Liver (tissue), 9 donors: ENCODE data around the gene KDM4C. TPM values are rescaled to one million over a fixed set of nuclear protein-coding genes. Genes with fewer than 3 reads are reported as not detected.

Source experiments
- DNase-seq: peaks from one replicate; pipeline ENCODE4 v3.0.0-alpha.2; 2017; ENCODE audit warnings: low spot score
- H3K27ac ChIP-seq, 2 donors: one replicate each; pipeline ENCODE4 v1.7.0; 2013; ENCODE audit warnings: inconsistent platforms in 2 of 2, low read length in 2 of 2, control low read depth in 1 of 2, low read depth in 1 of 2, mild to moderate bottlenecking in 1 of 2
- H3K27me3 ChIP-seq, 4 donors: one replicate each; pipeline versions ENCODE4 v1.6.1 to v1.7.0; 2013; ENCODE audit warnings: low read length in 3 of 4, inconsistent platforms in 1 of 4, mild to moderate bottlenecking in 1 of 4, moderate library complexity in 1 of 4; ENCODE audit not compliant: control insufficient read depth in 4 of 4, insufficient read depth in 4 of 4
- H3K36me3 ChIP-seq, 4 donors: one replicate each; pipeline versions ENCODE4 v1.6.1 to v1.7.0; 2013; ENCODE audit warnings: low read length in 3 of 4, mild to moderate bottlenecking in 3 of 4, low read depth in 1 of 4, moderate library complexity in 1 of 4; ENCODE audit not compliant: control insufficient read depth in 4 of 4, insufficient read depth in 3 of 4
- H3K4me1 ChIP-seq, 4 donors: one replicate each; pipeline versions ENCODE4 v1.6.1 to v1.7.0; 2013; ENCODE audit warnings: low read length in 3 of 4, mild to moderate bottlenecking in 3 of 4, moderate library complexity in 1 of 4; ENCODE audit not compliant: control insufficient read depth in 4 of 4, insufficient read depth in 4 of 4
- H3K4me3 ChIP-seq, 3 donors: one replicate each; pipeline versions ENCODE4 v1.6.1 to v1.7.0; 2013; ENCODE audit warnings: low read length in 3 of 3, control low read depth in 1 of 3, low read depth in 1 of 3, mild to moderate bottlenecking in 1 of 3
- H3K9ac ChIP-seq, 2 donors: one replicate each; pipeline ENCODE4 v1.7.0; 2013; ENCODE audit warnings: low read length in 2 of 2, mild to moderate bottlenecking in 2 of 2, moderate library complexity in 2 of 2, control low read depth in 1 of 2, low read depth in 1 of 2
- H3K9me3 ChIP-seq, 4 donors: one replicate each; pipeline versions ENCODE4 v1.6.1 to v1.7.0; 2013; ENCODE audit warnings: low read length in 3 of 4; ENCODE audit not compliant: control insufficient read depth in 4 of 4
- EGR1 ChIP-seq, 2 donors: IDR thresholded peaks; 2 replicates each; pipeline ENCODE4 v1.6.1; 2016 to 2018; ENCODE audit warnings: antibody characterized with exemption in 2 of 2, low read depth in 2 of 2
- FOXA1 ChIP-seq: IDR thresholded peaks from 2 replicates; pipeline ENCODE4 v1.6.1; 2016; ENCODE audit warnings: antibody characterized with exemption
- FOXA2 ChIP-seq: IDR thresholded peaks from 2 replicates; pipeline ENCODE4 v1.6.1; 2016; ENCODE audit warnings: antibody characterized with exemption
- HNF4A ChIP-seq, 2 donors: conservative IDR thresholded peaks; 2 replicates each; pipeline ENCODE4 v1.6.1; 2016; ENCODE audit warnings: antibody characterized with exemption in 2 of 2, mild to moderate bottlenecking in 2 of 2
- HNF4G ChIP-seq: IDR thresholded peaks from 2 replicates; pipeline ENCODE4 v1.6.1; 2016; ENCODE audit warnings: antibody characterized with exemption
- JUND ChIP-seq, 2 donors: IDR thresholded peaks; 2 replicates each; pipeline ENCODE4 v1.6.1; 2016; ENCODE audit warnings: antibody characterized with exemption in 2 of 2
- RAD21 ChIP-seq, 2 donors: IDR thresholded peaks; 2 replicates each; pipeline ENCODE4 v1.6.1; 2016; ENCODE audit warnings: antibody characterized with exemption in 2 of 2, mild to moderate bottlenecking in 2 of 2
- RXRA ChIP-seq, 2 donors: IDR thresholded peaks; 2 replicates each; pipeline ENCODE4 v1.6.1; 2017 to 2018; ENCODE audit warnings: antibody characterized with exemption in 2 of 2, mild to moderate bottlenecking in 1 of 2
- SP1 ChIP-seq: IDR thresholded peaks from 2 replicates; pipeline ENCODE4 v1.6.1; 2018; ENCODE audit warnings: antibody characterized with exemption, mild to moderate bottlenecking
- TAF1 ChIP-seq: conservative IDR thresholded peaks from 2 replicates; pipeline ENCODE4 v1.6.1; 2016; ENCODE audit warnings: antibody characterized with exemption, mild to moderate bottlenecking
- YY1 ChIP-seq: IDR thresholded peaks from 2 replicates; pipeline ENCODE4 v1.6.1; 2016; ENCODE audit warnings: antibody characterized with exemption, mild to moderate bottlenecking
- WGBS: extraction: QIAGEN DNeasy Blood & Tissue Kit; methylation state at CpG from one replicate; pipeline ENCODE4 v1.1.7; 2013; 5-methylcytosine and 5-hydroxymethylcytosine counted together
- polyA plus RNA-seq, 2 donors: library from polyadenylated mRNA; stranded (reverse) in 1 of 2; unstranded in 1 of 2; fragments of 200-250 nt in 1 of 2; fragments of >200 nt in 1 of 2; fragmentation: Nextera tagmentation in 1 of 2; extraction: Ambion mirVana in 1 of 2; gene quantifications; one replicate each; pipeline versions ENCODE4 v1.2.1 to v1.2.3, GENCODE V29; 2013 to 2015
- total RNA-seq, 2 donors: library from RNA; depleted of rRNA; stranded (reverse); fragments of >200 nt; gene quantifications; one replicate each; pipeline ENCODE4 v1.2.3, GENCODE V29; 2014
- TF ChIP-seq, protein P1 (sequence below): IDR thresholded peaks from 2 replicates; pipeline ENCODE4 v1.6.1; 2016; ENCODE audit warnings: antibody characterized with exemption
- TF ChIP-seq, protein P2 (sequence below): IDR thresholded peaks from 2 replicates; pipeline ENCODE4 v1.6.1; 2016; ENCODE audit warnings: antibody characterized with exemption, mild to moderate bottlenecking
- TF ChIP-seq, protein P3 (sequence below): IDR thresholded peaks from 2 replicates; pipeline ENCODE4 v1.6.1; 2016; ENCODE audit warnings: antibody characterized with exemption
- TF ChIP-seq, protein P4 (sequence below): IDR thresholded peaks from 2 replicates; pipeline ENCODE4 v1.6.1; 2016; ENCODE audit warnings: antibody characterized with exemption
- TF ChIP-seq, protein P5 (sequence below): fragments of 150-350 bp; IDR thresholded peaks from 2 replicates; pipeline ENCODE4 v1.5.1; 2017; ENCODE audit warnings: improper control_type of control experiment, low read depth, low read length; ENCODE audit not compliant: missing input control
- donor health status: healthy.
- donor health status: healthy.
- donor health status: healthy.
- donor health status: healthy.
- donor health status: healthy.

Gene KDM4C
- total and polyA plus RNA-seq, 4 donors, result 4.3 to 40.2 (median 24.0) TPM

DNA sequence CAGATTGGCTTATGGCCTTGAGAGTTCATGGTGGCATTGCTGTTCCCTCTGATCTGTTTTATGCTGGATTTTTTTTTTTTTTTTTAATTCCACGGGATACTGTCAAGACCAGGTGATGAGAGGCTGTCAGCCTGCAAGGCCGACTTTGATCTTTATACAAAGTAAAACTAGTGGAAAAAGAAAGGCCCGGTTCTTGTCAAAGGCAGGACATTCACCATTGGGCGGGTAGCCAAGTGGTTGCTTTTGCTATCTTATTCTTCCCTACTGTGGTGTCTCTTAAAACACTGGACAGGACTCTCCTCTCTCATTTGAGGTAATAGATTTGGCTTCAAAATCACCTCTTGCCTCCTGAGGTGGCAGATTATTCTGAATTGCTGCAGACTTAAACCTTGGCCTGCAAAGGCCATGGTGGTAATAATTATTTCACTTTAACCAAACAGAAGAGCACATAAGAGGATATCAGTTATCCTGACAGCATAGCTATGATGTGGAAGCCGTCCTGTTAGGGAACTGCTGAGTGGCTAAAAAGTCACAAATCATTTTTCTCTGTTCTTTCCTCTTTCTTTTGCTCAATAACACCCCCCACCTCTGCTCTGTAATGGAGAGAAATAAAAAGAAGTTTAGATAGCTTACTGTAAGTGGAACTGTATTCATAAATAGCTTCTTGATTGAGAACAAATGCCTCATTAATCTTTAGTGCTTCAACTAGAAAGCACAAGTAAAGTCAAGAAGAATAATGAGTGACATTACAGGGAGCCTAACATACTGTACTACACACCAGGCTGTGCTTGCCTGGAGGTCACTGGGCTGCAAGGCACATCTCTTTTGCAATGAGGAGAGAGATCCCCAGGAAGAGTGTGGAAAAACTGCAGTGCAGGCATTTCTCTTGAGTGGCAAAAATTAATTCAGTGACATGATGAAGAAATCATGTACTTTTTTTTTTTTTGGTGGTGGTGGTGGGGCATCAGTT, 275.6 kb downstream of the KDM4C start:
- Histone ChIP-seq H3K4me3 (no peak overlapping the region), H3K27me3 (no peaks in the 10 kb centered on the region), H3K9ac (no peak overlapping the region), H3K36me3 (peaks cover 0 to 3% (median 2%) of the 10 kb centered on the region in 4 donors), H3K9me3 (no peaks in the 10 kb centered on the region), H3K27ac (no peak overlapping the region), H3K4me1 (no peaks in the 10 kb centered on the region)
- no peak for DNase-seq
- 81% methylated on average over 5 of the region's 5 CpGs for WGBS
- TF ChIP-seq FOXA2 (no peak), HNF4G (no peak), JUND (IDR thresholded peaks at IDR 0.05) (no peak), YY1 (no peak), RAD21 (IDR thresholded peaks at IDR 0.05) (no peak), FOXA1 (no peak), TAF1 (no peak), EGR1 (IDR thresholded peaks at IDR 0.05; ENCODE audit: low read depth in 2 of 2) (no peak)
- TF ChIP-seq, protein P1, sequence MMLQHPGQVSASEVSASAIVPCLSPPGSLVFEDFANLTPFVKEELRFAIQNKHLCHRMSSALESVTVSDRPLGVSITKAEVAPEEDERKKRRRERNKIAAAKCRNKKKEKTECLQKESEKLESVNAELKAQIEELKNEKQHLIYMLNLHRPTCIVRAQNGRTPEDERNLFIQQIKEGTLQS, result no peak
- TF ChIP-seq, protein P2, sequence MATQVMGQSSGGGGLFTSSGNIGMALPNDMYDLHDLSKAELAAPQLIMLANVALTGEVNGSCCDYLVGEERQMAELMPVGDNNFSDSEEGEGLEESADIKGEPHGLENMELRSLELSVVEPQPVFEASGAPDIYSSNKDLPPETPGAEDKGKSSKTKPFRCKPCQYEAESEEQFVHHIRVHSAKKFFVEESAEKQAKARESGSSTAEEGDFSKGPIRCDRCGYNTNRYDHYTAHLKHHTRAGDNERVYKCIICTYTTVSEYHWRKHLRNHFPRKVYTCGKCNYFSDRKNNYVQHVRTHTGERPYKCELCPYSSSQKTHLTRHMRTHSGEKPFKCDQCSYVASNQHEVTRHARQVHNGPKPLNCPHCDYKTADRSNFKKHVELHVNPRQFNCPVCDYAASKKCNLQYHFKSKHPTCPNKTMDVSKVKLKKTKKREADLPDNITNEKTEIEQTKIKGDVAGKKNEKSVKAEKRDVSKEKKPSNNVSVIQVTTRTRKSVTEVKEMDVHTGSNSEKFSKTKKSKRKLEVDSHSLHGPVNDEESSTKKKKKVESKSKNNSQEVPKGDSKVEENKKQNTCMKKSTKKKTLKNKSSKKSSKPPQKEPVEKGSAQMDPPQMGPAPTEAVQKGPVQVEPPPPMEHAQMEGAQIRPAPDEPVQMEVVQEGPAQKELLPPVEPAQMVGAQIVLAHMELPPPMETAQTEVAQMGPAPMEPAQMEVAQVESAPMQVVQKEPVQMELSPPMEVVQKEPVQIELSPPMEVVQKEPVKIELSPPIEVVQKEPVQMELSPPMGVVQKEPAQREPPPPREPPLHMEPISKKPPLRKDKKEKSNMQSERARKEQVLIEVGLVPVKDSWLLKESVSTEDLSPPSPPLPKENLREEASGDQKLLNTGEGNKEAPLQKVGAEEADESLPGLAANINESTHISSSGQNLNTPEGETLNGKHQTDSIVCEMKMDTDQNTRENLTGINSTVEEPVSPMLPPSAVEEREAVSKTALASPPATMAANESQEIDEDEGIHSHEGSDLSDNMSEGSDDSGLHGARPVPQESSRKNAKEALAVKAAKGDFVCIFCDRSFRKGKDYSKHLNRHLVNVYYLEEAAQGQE, result no peak
- TF ChIP-seq, protein P3, sequence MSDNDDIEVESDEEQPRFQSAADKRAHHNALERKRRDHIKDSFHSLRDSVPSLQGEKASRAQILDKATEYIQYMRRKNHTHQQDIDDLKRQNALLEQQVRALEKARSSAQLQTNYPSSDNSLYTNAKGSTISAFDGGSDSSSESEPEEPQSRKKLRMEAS, result no peak
- TF ChIP-seq, protein P4, sequence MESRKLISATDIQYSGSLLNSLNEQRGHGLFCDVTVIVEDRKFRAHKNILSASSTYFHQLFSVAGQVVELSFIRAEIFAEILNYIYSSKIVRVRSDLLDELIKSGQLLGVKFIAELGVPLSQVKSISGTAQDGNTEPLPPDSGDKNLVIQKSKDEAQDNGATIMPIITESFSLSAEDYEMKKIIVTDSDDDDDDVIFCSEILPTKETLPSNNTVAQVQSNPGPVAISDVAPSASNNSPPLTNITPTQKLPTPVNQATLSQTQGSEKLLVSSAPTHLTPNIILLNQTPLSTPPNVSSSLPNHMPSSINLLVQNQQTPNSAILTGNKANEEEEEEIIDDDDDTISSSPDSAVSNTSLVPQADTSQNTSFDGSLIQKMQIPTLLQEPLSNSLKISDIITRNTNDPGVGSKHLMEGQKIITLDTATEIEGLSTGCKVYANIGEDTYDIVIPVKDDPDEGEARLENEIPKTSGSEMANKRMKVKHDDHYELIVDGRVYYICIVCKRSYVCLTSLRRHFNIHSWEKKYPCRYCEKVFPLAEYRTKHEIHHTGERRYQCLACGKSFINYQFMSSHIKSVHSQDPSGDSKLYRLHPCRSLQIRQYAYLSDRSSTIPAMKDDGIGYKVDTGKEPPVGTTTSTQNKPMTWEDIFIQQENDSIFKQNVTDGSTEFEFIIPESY, result no peak
- TF ChIP-seq, protein P5, sequence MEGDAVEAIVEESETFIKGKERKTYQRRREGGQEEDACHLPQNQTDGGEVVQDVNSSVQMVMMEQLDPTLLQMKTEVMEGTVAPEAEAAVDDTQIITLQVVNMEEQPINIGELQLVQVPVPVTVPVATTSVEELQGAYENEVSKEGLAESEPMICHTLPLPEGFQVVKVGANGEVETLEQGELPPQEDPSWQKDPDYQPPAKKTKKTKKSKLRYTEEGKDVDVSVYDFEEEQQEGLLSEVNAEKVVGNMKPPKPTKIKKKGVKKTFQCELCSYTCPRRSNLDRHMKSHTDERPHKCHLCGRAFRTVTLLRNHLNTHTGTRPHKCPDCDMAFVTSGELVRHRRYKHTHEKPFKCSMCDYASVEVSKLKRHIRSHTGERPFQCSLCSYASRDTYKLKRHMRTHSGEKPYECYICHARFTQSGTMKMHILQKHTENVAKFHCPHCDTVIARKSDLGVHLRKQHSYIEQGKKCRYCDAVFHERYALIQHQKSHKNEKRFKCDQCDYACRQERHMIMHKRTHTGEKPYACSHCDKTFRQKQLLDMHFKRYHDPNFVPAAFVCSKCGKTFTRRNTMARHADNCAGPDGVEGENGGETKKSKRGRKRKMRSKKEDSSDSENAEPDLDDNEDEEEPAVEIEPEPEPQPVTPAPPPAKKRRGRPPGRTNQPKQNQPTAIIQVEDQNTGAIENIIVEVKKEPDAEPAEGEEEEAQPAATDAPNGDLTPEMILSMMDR, result no peak

DNA sequence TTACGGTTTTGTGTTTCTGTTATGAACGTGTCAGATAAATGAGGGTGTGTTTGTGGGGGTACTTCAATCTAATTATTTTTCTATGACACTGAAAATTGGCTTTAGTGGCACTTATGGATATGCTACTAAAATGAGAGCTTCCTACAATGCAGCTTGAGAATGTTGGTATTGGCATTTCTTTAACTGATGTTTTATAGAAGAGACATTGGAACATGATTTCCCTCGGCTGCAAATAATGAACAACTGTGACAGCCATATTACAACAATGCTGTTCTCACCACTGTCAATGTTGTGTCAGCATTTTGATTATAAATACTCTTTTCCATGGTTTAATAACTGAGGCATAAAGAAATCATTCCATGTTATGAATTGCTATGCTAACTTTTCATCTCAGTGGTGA, 279.4 kb downstream of the KDM4C start:
- WGBS, result 95% methylated on average over 3 of the region's 3 CpGs
- H3K27ac ChIP-seq, result no peak overlapping the region
- TF ChIP-seq FOXA2 (no peak), JUND (IDR thresholded peaks at IDR 0.05) (no peak), RXRA (IDR thresholded peaks at IDR 0.05) (no peak), HNF4A (conservative IDR thresholded peaks at IDR 0.05) (no peak), RAD21 (IDR thresholded peaks at IDR 0.05) (no peak), SP1 (no peak), YY1 (no peak)
- TF ChIP-seq, protein P3, result no peak
- TF ChIP-seq, protein P2, result no peak
- TF ChIP-seq, protein P4, result no peak

More for the DNA sequence above, 279.4 kb downstream of the KDM4C start:
- Histone ChIP-seq H3K9me3 (no peaks in the 10 kb centered on the region), H3K9ac (no peak overlapping the region), H3K4me1 (no peaks in the 10 kb centered on the region), H3K4me3 (no peak overlapping the region), H3K27me3 (no peaks in the 10 kb centered on the region), H3K36me3 (peaks cover 0 to 3% (median 1%) of the 10 kb centered on the region in 4 donors)
- no peak for DNase-seq
